Nephron (organoid): ENCODE results near the gene ATP6V1B1.
"Not testable (repeated sequence)": the region's sequence is repeated elsewhere in the genome, so short reads cannot be mapped to it uniquely, and the experiment has no call there.

Experiments
- H3K27ac Mint-ChIP-seq, 3 experiments: 2 replicates each; pipeline ENCODE4 v1.8.0; 2020; ENCODE audit warnings: mixed read lengths in 3 of 3, mild to moderate bottlenecking in 2 of 3, moderate library complexity in 1 of 3
- H3K27me3 Mint-ChIP-seq: 2 replicates; pipeline ENCODE4 v1.8.0; 2021; ENCODE audit warnings: low read depth, mild to moderate bottlenecking, moderate library complexity, mixed read lengths
- H3K36me3 Mint-ChIP-seq: 2 replicates; pipeline ENCODE4 v1.8.0; 2020; ENCODE audit warnings: low read depth, mixed read lengths
- H3K4me1 Mint-ChIP-seq: 2 replicates; pipeline ENCODE4 v1.8.0; 2020; ENCODE audit warnings: mixed read lengths
- H3K4me3 Mint-ChIP-seq, 3 experiments: 2 replicates each; pipeline ENCODE4 v1.8.0; 2020; ENCODE audit warnings: mild to moderate bottlenecking in 3 of 3, mixed read lengths in 3 of 3, moderate library complexity in 2 of 3
- H3K9me3 Mint-ChIP-seq: 2 replicates; pipeline ENCODE4 v1.8.0; 2020; ENCODE audit warnings: mixed read lengths
- CTCF ChIP-seq, 3 experiments: fragments of 200-600 bp; sonication (generic); IDR thresholded peaks; one replicate each; pipeline ENCODE4 v1.5.0; 2021; ENCODE audit warnings: antibody characterized with exemption in 3 of 3; ENCODE audit not compliant: unreplicated experiment in 3 of 3

Gene ATP6V1B1

DNA sequence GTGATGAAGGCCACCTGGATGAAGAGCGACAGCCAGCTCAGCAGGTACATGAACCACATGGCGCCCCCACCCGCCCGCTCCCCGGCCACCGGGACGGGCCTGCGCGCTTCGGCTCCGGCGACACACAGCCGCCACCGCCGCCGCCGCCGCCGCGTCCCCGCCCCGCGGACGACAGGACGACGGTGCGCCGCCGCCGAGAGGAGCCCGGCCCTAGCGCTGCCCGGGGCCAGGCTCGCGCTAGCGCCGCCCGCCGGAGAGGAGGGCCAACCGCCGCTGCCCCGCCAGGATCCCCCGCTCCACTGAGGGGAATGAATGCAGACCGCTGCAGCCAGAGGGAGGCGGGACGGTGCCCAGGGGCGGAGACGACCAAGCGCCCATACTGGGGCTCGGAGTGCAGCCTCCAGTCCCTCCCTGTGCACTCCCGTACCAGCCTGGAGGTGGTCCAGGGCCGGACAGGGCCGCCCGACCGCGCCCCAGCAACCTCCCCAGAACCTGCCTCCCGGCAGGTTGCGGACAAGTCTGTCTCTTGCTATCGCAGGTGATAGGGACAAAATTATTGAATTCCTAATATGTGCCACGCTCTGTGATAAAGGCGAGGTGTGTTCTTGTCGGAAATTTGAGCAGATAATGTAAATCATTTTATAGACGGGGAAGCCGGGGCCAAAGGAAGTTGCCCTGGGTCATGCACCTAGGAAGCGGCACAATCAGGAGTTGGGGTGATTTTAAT is 59.2 kb downstream of the ATP6V1B1 start, which contains the start of gene TEX261:
Gene TEX261 (minus strand): TSS at position 175 of the 727 bp plus-strand sequence. CDS start 116 bp downstream, at position 59.
- H3K4me1 Mint-ChIP-seq: peaks cover 14% of the 10 kb centered on the region
- no peaks in the 10 kb centered on the region for H3K9me3 Mint-ChIP-seq
- peak; percentile 54 to 57 (median 57) for TF ChIP-seq CTCF (IDR thresholded peaks at IDR 0.05; ENCODE audit: unreplicated experiment in 3 of 3)
- H3K36me3 Mint-ChIP-seq: peaks cover 5% of the 10 kb centered on the region
- H3K27ac Mint-ChIP-seq: peak within 1 kb of the TSS; percentile 53 to 68 (median 59)
- peak within 1 kb of the TSS; percentile 97 to 100 (median 99) for H3K4me3 Mint-ChIP-seq
- H3K27me3 Mint-ChIP-seq: peaks cover 19% of the 10 kb centered on the region

DNA sequence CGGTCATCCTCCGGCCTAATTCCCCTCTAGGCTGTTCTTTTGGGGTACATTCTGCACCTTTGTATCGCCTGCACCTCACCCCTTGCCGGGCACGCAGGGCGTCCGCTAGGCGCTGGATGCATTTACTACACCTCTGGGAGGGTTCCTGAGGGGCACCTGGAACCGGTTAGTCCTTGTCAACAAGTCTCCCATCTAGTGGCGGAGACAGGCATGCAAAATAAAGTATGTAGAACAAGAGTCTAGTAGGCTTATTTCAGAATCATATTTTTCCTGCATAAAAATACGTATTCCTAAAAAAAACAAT is 59.7 kb downstream of the ATP6V1B1 start:
- Mint-ChIP-seq H3K27me3 (peaks cover 19% of the 10 kb centered on the region), H3K4me3 (peak overlapping the region; percentile 84 to 90 (median 87)), H3K4me1 (peaks cover 14% of the 10 kb centered on the region), H3K36me3 (peaks cover 3% of the 10 kb centered on the region), H3K9me3 (no peaks in the 10 kb centered on the region), H3K27ac (peak overlapping the region in 1 of 3 experiments; percentile 56)
- peak in 2 of 3 experiments; percentile 34 to 38 for TF ChIP-seq CTCF (IDR thresholded peaks at IDR 0.05; ENCODE audit: unreplicated experiment in 3 of 3)

DNA sequence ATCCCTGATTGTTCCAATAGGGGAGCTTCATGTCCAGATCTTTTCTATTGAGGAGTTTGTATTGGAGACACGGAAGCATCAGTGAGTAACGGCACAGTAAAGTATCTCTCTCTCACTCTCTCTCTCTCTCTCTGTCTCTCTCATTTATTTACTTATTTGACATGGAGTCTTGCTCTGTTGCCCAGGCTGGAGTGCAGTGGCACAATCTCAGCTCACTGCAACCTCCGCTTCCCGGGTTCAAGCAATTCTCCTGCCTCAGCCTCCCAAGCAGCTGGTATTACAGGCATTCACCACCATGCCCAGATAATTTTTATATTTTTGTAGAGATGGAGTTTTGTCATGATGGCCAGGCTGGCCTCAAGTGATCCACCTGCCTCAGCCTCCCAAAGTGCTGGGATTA is 63.2 kb downstream of the ATP6V1B1 start:
- not testable (repeated sequence) for H3K9me3 Mint-ChIP-seq, H3K4me3 Mint-ChIP-seq, H3K27ac Mint-ChIP-seq, H3K36me3 Mint-ChIP-seq, H3K4me1 Mint-ChIP-seq
- peaks cover 31% of the 10 kb centered on the region for H3K27me3 Mint-ChIP-seq

- Mint-ChIP-seq H3K4me1 (no peaks in the 10 kb centered on the region), H3K27ac (no peak overlapping the region), H3K27me3 (peaks cover 28% of the 10 kb centered on the region), H3K4me3 (no peak overlapping the region), H3K36me3 (no peaks in the 10 kb centered on the region), H3K9me3 (no peaks in the 10 kb centered on the region)
- TF ChIP-seq CTCF (IDR thresholded peaks at IDR 0.05; ENCODE audit: unreplicated experiment in 3 of 3): no peak
These were observed 63.7 kb downstream of the ATP6V1B1 start for GRCh38 chr2:70999362-70999761.

DNA sequence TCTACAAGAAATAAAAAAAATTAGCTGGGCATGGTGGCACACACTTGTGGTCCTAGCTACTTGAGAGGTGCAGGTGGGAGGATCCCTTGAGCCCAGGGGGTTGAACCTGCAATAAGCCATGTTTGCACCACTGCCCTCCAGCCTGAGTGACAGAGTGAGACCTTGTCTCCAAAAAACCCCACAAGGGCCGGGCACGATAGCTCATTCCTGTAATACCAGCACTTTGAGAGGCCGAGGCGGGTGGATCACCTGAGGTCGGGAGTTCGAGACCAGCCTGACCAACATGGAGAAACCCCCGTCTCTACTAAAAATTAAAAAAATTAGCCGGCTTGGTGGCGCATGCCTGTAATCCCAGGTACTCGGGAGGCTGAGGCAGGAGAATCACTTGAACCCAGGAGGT is 64.2 kb downstream of the ATP6V1B1 start:
- peaks cover 28% of the 10 kb centered on the region for H3K27me3 Mint-ChIP-seq
- H3K4me1 Mint-ChIP-seq, H3K27ac Mint-ChIP-seq: not testable (repeated sequence)

GRCh38 chr2:71000780-71001591 is 65.3 kb downstream of the ATP6V1B1 start:
- no peaks in the 10 kb centered on the region for H3K4me1 Mint-ChIP-seq
- H3K27ac Mint-ChIP-seq: no peak overlapping the region
- H3K36me3 Mint-ChIP-seq: no peaks in the 10 kb centered on the region
- peak overlapping the region; percentile 22 to 68 (median 53) for H3K4me3 Mint-ChIP-seq
- TF ChIP-seq CTCF (IDR thresholded peaks at IDR 0.05; ENCODE audit: unreplicated experiment in 3 of 3): peak; percentile 81 to 92 (median 87)
- H3K27me3 Mint-ChIP-seq: peaks cover 19% of the 10 kb centered on the region
- no peaks in the 10 kb centered on the region for H3K9me3 Mint-ChIP-seq

More for the DNA sequence above, 64.2 kb downstream of the ATP6V1B1 start:
- H3K4me3 Mint-ChIP-seq, H3K36me3 Mint-ChIP-seq, H3K9me3 Mint-ChIP-seq: not testable (repeated sequence)
